NCI-H2227 (cell line): ENCODE measurements around the gene ABHD16B.
"Not testable (repeated sequence)": the region's sequence is repeated elsewhere in the genome, so short reads cannot be mapped to it uniquely, and the experiment has no call there.

ENCODE experiments used
- DNase-seq: peaks from one replicate; lab custom pipeline; 2025; ENCODE audit not compliant: unreplicated experiment; lab: John Stamatoyannopoulos, UW

The ABHD16B gene

DNA sequence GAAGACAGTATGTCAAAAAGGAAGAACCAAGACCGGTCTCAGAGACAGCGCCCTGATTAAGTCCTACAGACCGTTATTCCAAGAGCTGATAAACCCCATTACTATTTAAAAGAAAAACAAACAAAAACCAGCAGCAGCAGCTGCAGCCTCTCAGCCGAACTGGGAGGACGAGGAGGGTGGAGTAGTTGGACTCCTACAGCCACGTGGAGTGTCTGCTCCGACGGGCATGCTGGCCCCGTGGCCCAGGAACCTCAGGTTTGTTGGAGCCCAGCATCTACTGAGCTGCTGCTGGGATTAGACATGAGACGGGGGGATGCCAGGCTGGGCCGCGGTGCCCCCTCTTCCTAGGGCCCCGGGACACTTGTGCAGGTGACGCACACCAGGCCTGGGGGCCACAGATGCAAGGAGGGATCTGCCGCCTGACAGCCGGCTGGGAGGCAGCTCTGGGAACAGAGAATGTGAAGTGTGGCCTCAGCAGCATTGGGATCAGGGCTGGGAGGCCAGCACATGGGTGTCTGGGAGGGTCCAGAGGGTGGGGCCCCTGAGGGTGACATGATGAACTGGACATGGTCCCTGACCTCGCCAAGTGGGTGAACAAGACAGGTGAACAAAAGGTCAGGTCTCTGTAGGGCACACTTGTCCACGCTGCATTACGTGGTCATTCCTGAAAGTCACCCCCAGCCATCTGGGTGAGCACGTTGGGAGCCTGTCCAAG lies 27.4 kb upstream of the ABHD16B start:
- no peak for DNase-seq

DNA sequence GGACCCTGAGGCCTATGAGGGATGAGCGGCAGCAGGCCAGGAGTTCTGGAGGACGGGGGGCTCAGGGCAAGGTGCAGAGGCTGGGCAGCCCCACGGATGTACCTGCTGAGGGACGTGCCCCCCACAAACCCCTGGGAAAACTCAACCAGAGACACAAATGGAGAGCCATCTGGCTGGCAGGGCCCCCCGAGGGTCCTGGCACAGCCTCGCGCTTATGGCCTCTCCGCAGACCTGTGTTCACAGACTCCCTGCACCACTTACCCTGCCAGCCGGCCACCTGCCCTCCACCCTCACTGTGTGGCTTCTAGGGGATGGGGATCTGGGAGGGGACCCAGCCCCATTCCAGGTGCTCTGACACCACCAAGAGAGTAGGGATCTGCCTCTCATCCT lies 26.8 kb upstream of the ABHD16B start:
- no peak for DNase-seq

DNA sequence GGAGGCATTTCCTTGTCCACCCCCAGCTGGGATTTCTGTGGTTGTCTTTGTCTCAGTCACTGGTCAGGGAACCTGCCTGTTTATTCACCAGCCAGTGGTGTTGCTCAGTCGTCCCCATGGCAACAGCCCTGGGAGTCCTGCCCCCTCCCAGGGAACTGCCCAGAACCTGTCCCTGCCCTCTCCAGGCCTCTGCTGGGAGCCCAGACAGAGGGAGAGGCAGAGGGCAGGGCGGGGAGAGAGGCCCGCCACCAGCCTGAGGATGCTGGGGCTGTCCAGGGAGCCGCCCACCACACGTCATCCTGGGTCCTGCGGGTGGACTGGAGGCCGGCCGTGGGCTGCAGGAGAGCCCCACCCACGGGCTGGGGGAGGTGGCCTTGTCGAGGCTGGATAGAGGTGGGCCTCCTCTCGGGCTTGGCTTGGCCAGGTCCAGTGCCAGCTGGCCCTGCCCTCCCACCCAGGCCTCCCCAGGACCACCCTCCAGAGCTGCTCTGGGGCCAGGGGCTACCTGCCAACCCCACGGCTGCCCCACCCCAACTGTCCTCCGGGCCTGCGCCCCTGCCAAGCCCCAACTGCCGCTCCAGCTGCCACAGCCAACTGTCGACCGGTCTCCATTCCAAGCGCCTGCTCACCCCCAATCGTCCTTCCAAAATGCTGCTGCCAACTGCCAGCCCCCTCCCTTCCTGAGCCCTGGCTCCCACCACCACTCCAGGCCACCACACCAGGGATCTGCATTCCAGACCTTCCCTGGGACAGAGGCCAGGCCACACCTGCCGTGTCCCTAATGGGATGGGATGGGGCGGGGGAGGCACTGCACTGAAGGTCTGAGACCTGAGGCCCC lies 26.1 kb upstream of the ABHD16B start:
- peak; percentile 93 for DNase-seq

DNA sequence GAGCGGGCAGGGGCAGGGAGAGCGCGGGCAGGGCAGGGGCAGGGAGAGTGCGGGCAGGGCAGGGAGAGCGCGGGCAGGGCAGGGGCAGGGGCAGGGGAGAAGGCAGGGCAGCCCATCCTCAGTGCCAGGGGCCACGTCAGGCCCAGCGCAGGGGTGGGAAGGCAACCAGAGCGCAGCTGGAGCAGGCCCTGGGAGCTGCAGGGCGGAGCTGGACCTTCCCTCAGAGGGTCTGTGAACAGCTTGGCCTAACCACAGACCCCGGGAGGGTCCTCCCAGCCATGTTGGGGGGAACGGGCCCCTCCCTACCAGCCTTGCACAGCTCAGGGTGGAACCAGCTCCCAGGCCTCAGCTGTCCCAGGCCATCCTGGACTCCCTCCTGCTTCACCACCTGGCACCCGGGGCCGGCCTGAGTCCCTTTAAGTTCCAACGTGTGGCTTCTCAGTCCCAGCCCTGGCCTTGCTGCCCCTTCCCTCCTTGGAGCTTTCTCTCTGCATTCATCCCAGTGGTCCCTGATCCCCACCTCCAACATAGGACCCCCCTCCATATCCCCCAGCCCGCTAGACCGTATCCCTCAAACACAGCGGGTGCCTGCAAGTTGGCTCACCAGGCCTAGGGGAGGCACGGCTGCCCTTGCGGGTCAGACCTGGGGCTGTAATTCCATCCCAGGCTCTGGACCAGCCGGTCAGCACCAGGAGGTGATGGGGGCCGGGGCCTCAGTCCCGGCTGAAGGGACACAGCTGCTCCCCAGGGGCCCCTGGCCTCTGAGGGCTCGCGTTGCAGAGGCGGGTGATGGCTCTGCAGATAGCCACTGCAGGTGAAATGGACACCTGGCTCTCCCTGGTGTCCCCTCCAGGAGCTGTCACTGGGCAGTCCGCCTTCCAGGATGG lies 24.6 kb upstream of the ABHD16B start:
- no peak for DNase-seq

DNA sequence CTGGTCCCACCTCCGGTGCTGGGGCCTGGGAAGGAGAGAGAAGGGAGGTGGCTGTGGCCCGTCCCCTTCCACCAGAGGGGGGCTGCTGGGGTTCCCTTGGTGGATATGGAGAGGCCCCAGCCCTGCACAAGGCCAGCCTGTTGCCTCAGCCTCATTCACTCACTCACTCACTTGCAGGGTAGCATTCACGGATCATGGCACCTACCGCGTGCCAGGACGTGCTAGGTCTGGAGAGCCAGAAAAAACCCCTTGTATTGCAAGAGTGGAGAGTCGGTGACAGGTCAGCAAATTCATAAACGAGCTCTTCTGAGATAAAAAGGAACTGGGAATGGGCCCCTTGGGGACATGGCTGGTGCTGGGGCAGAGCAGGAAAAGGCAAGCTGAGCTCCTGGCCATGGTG lies 23.8 kb upstream of the ABHD16B start:
- DNase-seq: no peak

DNA sequence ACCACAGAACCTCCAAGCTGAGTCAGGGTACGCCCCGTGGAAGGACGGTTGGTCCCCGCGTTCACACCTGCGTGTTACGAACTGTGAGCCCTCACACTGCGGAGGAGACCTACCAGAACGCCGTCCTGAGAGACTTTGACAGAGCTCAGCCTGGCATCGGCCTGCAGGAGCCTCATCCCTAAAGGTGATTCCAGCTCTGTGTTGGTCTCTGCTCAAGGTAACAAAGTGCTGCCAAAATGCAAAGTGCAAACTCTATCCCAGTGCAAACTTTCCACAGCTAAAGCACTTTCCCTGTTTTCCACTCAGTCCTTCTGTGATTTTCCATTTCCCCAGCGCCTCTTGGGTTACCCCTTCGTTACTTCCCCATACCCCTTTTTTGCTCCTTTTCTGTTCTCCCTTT lies 21.7 kb upstream of the ABHD16B start:
- no peak for DNase-seq

DNA sequence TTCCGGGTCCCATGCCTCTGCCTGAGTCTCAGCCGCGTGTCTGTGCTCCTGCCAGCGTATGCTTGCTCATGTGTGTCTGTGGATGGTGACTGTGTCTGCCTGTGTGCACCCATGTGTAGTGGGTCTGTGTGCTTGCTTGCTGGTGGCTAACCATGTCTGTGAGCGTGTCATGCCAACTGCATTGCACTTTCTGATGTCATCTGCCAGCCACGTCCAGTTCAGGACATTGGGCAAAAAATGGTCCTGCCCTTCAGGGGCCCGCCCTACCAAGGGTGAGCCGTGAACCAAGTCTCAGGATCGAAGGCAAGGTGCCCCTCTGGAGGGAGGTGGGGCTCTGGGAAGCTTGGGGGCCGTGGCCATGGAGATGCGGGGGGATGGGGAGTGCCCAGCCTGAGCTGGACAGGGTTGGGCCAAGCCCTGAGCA lies 20.9 kb upstream of the ABHD16B start:
- no peak for DNase-seq

DNA sequence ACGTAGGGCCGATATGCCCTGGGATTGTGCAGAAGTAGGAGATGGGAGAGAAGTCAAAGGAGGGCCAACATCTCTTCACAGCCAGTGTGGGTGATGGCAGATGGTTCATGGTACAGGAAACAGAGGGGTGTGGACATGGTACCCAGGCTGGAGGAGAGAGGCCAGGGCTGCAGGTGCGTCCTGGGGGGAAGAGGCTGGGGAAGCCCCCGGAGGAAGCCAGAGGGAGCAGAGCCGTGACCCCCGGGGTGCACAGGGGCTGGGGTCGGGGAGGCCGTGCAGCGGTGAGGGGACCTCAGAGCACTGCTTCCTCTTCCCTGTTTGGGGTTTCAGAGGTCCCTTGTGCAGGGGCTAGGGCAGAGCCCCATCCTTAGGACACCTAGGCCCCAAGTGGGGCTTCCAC lies 19.0 kb upstream of the ABHD16B start:
- no peak for DNase-seq

DNA sequence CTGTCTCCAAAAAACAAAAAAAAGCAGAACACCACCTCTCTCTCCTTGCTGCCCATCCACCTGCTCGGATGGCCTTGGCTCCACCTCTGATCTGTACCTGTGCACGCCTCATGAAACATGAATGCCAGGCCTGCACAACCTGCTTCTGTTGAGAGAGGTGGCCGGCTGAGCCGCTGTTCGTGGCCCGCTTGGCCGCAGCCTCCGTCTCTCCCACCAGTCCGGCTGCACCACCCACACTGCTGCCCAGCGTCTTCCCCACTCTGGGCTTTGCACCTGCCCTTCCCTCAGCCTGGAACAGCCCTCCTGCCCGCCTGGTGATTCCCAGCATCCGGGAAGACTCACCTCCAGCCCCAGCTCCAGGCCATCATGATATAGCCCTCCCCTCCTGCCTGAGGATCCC lies 18.1 kb upstream of the ABHD16B start:
- DNase-seq: no peak

DNA sequence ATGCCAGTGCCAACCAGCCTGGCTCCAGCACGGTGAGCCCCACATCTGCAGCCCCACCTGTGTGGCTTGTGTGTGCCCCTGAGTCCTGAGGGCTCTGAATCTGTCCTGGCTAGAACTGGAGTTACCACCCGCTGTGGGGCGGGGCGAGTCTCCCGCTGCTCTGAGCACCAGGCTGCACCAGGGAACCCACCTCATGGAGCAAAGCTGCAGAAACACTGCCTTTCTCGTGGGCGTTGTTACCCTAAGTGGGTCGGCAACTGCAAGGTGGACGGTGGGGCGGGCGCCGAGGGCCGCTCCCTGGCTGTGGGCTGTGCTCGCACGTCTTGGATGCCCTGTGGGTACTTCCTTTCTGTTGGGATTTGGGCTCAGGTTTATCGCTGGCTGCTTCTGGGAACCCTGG lies 17.5 kb upstream of the ABHD16B start:
- no peak for DNase-seq

DNA sequence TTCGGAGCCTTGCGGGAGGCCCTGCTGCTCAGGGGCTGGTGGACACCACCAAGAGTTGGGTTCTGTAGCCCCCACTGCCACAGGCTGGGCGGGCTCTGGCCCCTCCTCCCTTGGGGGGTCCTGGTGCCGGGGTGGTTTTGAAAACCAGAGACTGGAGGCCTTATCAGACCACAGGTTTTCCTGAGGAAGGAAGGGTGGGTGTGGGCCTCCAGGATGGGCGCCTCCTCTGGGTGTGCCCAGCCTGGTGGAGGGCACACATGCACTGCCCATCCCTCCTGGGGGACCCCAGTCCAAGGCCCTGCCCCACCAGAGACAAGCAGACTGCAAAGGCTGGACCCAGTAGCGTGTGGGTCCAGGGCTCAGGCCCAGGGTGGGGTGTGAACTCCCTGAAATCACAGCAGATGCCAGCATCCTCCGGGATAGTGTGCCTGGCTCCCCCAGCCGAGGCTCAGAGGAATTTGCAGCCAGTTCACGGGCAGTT lies 16.7 kb upstream of the ABHD16B start:
- DNase-seq: no peak

DNA sequence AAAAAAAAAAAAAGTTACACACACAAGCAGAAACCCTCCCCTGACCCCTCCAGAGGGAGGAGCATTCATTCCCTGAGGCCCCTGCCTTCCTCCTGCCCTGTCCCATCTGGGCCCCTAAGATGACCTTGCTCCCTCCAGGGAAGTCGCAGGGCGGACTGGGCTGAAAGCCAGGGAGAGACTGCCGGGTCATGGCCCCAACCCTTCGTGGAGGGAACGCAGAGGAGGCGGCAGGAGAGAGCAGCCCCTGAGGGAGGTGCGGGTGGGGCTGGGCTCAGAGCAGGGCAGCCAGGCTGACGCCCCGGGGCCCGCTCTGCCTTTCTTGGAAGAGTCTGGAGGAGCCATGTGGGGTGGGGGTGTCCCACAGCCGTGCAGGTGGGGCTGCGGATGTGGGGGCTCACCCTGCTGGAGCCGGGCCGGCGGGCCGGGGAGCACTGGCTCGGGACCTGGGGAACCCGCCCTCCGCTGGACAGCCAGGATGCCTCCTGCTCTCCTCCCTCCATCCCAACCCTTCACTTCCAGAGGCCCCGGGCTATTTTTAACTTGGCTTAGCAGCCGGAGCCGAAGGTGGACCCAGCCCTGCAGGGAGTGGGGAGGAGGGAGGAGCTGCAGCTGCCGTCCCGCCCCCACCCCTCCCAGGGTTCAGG lies 15.0 kb upstream of the ABHD16B start:
- DNase-seq: peak; percentile 71

DNA sequence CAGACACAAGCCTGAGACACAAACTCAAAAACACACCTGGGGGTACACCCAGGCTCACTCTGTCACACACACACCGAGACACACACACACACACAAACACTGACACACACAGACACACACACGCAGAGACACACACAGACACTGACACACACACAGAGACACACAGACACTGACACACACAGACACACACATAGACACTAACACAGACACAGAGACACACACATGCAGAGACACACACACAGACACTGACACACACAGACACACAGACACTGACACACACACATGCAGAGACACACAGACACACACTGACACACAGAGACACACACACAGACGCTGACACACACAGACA lies 14.4 kb upstream of the ABHD16B start:
- no peak for DNase-seq

DNA sequence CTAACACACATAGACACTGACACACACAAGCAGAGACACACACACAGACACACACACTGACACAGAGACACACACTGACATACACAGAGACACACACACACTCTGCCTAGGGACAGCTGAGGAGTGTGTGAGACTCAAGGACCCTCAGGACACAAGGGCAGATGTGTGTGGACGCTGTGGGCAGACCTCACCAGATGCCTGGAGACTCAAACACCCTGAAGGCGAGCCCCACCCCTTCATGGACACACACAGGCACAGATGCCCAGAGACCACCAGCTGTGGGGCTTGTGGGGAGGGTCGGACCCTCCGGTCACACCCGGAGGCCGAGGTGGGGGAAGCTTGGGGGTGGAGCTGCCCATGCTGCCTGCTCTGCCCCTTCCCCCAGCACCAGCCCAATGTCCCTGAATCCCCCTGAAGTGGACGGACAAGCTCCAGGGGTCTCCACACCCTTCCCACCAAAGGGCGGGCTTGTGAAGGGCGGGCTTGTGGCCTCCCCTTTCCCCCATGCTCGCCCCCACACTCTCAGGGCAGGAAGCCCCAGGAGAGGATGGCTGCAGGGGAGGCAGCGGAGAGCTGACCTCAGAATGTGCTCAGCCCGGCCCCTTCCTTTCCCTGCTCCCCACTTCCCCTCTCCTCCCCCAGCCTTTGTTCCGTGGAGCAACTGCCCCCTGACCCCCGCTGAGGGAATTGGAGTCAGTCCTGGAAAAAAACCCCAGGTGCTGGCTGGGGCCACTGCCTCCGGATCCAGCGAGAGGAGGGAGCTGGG lies 13.9 kb upstream of the ABHD16B start:
- DNase-seq: no peak

DNA sequence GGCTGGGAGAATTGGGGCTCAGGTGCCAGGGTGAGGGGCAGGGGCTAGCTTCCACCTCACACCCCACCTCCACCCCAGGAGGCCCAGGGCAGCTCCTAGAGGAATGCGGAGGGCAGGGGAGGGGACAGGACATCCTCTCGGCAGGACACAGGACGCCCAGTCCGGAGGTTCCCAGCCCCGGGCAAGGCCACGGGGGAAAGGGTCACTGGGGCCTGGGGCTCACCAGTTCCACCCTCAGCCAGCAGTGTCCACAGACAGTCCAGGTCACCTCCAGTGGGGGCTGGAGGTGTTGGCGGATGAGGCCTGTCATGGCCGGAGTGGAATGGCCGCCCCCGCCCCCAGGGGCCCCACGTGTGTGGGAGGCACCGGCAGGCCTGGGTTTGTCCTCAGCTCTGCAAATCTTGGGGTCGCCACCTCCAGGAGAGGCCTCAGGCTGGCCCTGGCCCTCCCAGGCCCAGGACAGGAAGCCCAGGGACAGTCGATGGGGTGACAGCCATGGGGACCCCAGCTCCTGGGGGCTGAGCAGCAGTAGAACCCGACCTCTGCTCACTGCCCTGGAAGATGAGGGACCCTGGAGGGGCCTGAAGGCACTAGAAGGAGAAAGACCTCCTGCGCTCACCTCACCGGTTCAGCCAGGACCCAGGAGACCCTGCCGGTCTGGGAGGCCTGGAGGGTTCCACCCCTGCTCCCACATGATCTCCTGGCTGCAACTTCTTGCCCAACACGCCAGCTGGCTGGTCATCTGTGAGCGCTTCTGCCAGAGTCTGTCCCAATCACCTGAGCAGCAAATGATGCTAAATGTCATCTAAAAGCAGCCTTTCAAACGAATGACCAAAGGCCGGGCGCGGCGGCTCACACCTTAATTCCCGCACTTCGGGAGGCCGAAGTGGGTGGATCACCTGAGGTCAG lies 13.0 kb upstream of the ABHD16B start:
- no peak for DNase-seq

DNA sequence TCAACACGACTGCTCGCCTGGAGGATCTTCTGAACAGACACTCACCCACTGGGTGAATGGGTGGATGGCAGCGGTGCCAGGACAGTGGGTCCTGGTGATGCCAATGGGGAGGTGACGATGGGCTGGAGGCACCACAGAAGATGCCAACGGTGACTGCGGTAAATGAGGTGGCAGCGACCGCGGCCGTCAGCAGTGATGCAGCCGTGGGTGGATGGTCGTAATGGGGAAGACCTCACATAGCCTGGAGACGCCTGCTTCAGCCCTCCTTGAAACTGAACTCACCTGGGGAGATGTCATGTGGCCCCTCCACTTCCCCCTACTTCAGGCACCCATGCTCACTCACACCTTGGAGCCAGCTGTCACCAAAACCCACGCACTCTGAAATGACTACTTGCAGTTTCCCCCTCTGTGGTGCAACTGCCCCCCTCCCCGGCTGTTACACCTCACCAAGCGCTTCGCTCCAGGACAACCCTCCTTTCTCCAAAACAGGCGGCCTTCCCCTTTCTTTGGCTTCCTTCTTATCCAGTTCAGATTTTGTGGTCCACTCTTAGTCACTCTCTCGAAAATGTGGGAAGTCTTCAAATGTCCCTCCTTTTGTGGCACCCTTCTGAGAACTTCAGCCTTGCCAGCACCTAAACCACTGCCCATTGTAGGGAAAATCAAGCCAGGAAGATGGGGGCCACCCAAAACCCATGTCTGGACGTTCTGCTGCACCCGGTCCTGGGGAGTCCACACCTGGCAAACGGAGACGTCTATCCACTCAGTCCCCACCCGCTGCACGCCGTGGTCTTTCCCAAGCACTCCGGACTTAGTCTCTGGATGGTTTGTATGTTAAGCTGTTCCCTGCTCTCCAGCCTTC lies 10.4 kb upstream of the ABHD16B start:
- DNase-seq: no peak

DNA sequence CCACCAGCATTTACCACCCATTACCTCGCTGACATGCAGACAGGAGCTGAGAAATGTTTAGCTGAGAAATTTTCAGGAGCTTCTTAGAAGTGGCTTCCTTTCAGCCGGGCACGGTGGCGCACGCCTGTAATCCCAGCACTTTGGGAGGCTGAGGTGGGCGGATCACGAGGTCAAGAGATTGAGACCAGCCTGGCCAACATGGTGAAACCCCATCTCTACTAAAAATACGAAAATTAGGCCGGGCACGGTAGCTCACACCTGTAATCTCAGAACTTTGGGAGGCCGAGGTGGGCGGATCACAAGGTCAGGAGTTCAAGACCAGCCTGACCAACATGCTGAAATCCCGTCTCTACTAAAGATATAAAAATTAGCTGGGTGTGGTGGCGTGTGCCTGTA lies 9.8 kb upstream of the ABHD16B start:
- not testable (repeated sequence) for DNase-seq

DNA sequence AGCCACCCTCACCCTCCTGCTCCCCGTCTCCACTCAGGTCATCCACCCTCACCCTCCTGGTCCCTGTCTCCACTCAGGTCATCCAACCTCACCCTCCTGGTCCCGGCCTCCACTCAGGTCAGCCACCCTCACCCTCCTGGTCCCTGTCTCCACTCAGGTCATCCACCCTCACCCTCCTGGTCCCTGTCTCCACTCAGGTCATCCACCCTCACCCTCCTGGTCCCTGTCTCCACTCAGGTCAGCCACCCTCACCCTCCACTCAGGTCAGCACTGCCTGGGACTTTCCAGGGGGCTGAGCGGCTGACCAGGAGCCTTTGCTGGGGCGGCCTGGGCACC lies 7.6 kb upstream of the ABHD16B start:
- not testable (repeated sequence) for DNase-seq
